Kidney epithelial cell (primary cell): ENCODE measurements around the gene PPP2R1A. TPM values are rescaled to one million over a fixed set of nuclear protein-coding genes. Genes with fewer than 3 reads are reported as not detected.

Experiments
- DNase-seq: peaks from one replicate; pipeline ENCODE4 v3.0.0-alpha.2; 2010; ENCODE audit warnings: low read depth
- H3K27me3 ChIP-seq: 2 replicates; pipeline ENCODE4 v1.6.0; 2011; ENCODE audit warnings: low read length; ENCODE audit not compliant: control insufficient read depth, insufficient read depth
- H3K36me3 ChIP-seq: 2 replicates; pipeline ENCODE4 v1.5.1; 2011; ENCODE audit warnings: low read length; ENCODE audit not compliant: control insufficient read depth, insufficient read depth
- H3K4me3 ChIP-seq: 2 replicates; pipeline ENCODE4 v1.5.1; 2011; ENCODE audit warnings: low read depth, mild to moderate bottlenecking, control low read depth, low read length
- CTCF ChIP-seq: IDR thresholded peaks from 2 replicates; pipeline ENCODE4 v1.5.1; 2011; ENCODE audit warnings: mild to moderate bottlenecking, moderate library complexity, low read length, control low read depth, inconsistent platforms; ENCODE audit not compliant: insufficient read depth, poor library complexity, severe bottlenecking
- total RNA-seq: library from RNA; depleted of rRNA; stranded (reverse); fragments of >200 nt; gene quantifications from 2 replicates; pipeline ENCODE4 v1.2.3, GENCODE V29; 2015

The PPP2R1A gene
- total RNA-seq, 1 donor from 2014 or later, result 329 TPM

DNA sequence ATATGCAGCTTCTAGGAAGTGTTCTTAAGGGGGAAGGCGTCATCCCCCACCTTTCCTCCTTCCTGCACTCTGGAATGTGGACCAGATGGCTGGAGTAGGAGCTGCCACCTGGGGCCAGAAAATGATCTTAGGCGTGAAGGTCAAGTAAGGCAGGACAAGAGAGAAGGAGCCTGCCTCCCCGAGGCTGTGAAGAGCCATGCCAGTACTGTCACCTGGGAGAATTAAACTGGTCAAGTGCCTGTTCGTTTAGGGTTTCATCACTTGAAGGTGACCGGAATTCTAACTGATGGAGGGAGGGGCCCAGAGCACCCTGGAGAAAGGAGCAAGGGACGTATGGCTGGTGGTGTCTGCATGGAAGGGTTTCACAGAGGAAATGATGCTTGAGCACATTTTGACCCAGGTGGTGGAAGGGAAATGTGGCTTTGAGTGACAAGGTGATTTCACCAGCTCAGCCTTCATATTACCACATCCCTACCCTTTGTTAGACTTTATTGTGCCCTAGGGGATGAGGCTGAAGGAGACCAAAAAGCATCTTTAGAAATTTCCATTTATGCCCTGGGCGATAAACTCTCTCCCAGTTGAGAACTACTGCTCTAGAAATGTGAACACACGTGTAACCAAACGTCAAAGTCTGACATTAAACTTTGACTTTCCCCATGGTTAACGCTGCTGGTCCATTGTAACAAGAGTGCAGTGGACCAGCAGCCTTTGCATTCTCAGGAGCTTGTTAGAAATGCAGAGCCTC, 37.5 kb downstream of the PPP2R1A start:
- Histone ChIP-seq H3K4me3 (no peak overlapping the region), H3K36me3 (peaks cover 10% of the 10 kb centered on the region), H3K27me3 (no peaks in the 10 kb centered on the region)
- no peak for TF ChIP-seq CTCF
- DNase-seq, result no peak

DNA sequence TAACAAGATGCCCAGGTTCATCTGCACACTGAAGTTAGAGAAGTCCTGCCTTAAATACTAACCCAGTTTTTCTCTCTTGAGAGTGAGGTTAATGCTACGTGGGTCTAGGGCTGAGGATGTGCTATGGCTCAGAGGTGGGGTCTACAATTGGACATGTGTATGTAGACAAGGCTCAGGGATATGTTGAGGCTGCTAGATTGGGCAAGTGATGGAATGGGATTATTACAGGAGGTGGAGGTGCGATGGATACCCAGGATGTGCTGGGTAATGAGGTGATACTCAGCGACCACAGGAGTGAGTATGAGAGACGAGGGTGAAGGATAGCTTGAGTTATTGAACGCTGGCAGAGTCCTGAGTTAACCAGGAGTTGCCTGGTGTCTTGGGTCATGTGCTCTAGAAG, 38.1 kb downstream of the PPP2R1A start:
- Histone ChIP-seq H3K27me3 (no peaks in the 10 kb centered on the region), H3K4me3 (no peak overlapping the region), H3K36me3 (peaks cover 10% of the 10 kb centered on the region)
- DNase-seq, result no peak
- TF ChIP-seq CTCF, result no peak

DNA sequence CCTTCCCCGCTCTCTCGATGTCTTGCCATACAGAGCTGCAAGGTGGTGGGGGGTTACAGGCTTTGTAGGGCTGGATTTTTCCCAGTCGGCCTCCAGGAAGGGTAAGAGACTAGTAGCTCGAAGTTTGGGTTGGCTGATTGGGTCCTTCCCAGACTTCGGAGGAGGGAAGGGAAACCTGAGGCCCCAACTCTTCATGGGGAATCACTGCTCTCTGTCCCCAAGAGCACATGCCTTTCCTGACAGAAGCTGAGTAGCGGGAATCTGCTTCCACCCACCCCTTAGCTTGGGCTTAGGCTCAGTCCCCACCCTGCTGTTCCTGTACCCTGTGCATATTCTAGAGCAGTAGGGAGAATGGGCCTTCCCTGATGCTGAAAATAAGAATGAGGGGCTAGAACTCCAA, 39.7 kb downstream of the PPP2R1A start:
- Histone ChIP-seq H3K36me3 (peaks cover 7% of the 10 kb centered on the region), H3K27me3 (no peaks in the 10 kb centered on the region), H3K4me3 (no peak overlapping the region)
- DNase-seq, result no peak
- no peak for TF ChIP-seq CTCF

- Histone ChIP-seq H3K27me3 (no peaks in the 10 kb centered on the region), H3K36me3 (peaks cover 6% of the 10 kb centered on the region), H3K4me3 (no peak overlapping the region)
- TF ChIP-seq CTCF, result no peak
- no peak for DNase-seq
Measured at GRCh38 chr19:52230685-52231084, 40.8 kb downstream of the PPP2R1A start.

DNA sequence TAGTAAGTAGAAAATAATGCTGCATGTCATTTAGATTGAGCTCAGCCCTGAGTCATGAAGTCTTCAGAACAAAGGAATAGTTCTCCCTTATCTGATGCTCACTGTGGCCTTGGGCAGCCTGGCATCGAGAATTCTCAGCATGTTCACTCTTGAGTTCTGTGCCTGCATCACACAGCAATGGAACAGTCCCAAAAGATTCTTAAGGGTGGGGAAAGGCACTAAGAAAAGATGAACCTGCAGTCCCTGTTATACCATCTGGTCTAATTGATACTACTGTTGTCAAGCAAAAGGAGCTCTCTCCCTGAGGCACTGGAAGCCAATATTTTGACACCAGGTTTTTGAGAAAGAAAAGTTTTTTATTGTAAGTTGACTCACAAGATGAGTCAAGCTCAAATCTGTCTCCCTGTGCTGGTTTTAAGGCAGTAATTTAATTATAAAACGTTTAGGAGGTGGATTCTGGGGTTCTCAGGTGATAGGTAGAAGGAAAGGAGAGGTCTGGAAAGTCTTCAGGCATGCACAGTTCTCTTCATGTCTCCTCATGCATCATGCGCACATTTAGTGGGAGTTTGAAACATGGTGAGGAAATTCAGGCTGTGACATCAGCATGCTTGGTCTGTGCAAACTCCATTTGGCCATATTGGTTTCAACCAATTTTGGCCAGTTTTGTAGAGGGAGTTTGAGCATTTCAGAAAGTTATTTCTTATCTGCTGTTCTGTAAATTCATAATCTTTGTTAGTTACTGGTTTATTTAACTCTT, 41.5 kb downstream of the PPP2R1A start:
- peaks cover 5% of the 10 kb centered on the region for H3K36me3 ChIP-seq

More for the DNA sequence above, 41.5 kb downstream of the PPP2R1A start:
- Histone ChIP-seq H3K27me3 (no peaks in the 10 kb centered on the region), H3K4me3 (no peak overlapping the region)
- no peak for DNase-seq
- TF ChIP-seq CTCF, result no peak
